NCI-H748 (cell line): ENCODE measurements around the gene SH3BP4.

ENCODE experiments used
- DNase-seq: peaks from one replicate; lab custom pipeline; 2025; ENCODE audit not compliant: unreplicated experiment; lab: John Stamatoyannopoulos, UW

SH3BP4 gene

DNA sequence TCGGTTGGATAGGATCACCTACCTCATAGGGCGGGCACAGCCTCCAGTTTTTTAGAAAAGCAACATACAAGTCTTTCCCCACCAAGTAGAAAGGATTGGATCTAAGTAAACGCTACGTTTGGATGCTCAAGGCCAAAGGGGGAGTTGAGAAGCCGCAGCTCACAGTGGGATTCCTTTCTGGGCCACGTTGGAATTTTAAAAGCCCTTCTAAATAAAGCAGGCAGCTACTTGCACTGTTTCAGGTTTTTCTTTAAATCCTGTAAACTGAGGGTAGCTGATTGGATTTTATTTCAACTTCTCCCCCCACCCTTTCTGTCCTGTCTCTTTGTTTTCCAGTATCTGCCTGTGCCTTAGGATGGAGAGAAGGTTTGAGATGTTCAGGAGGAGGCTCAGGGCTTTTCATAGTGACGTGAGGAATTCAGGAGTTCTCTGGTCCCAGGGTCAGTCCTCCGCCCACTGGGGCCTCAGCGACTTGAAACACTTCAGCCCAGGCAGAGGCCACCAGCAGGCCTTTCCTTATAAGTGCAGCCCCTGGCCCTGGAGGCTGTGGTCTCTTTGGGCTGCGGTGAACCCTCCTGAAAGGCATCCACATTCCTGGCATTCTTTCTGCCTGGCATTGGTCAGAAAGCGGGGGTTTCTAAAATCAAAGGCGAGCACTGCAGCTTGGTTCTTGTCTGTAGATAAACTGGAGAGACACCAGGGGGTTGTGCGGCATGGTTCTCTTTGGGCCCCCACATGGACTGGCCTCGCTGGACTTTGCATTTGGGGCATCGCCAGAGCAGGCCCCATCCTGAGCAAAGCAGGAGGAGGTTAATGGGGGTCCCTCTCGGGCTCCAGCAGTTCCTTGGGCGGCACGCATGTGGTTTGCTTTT, 44.5 kb downstream of the SH3BP4 start:
- no peak for DNase-seq

- no peak for DNase-seq
These were observed 45.1 kb downstream of the SH3BP4 start for GRCh38 chr2:234996941-234997270.

GRCh38 chr2:234997389-234997788, 45.6 kb downstream of the SH3BP4 start:
- DNase-seq: no peak

DNA sequence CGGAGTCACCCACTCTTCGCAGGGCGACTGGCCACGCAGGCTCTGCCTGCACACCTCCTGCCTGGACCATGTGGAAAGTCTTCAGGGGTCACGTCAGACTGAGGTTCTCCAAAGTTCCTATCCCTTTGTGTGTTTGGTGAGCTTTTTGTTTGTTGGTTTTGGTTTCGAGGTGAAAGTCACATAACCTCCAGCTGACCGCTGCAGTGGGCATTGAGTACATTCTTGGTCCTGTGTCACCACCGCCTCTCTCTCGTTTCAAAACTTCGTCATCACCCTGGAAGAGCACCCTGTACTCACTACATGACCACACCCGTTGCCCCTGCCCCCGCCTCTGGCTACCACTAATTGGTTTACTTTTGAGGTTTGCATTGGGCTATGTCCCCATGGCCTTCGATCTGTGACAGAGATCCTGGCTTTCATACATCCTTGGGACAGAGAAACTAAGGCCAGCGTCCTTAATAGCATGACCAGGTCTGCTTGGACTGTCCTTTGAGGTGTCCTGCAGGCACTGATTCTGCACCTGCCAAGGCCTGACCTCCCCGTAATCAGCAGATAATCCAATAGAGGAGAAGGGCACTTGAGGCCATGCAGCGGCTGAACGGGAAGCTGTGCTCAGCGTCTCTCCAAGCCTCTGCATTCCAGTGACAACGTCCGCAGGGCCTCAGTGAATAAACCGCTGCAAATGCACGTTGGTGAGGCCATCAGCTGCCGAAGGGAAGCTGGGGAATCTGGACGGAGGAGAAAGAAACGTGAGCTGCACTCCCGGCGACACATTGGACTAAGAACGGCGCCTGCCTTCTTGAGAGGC, 46.8 kb downstream of the SH3BP4 start:
- no peak for DNase-seq

- DNase-seq: no peak
These were observed 48.1 kb downstream of the SH3BP4 start for GRCh38 chr2:234999740-235000425.

DNA sequence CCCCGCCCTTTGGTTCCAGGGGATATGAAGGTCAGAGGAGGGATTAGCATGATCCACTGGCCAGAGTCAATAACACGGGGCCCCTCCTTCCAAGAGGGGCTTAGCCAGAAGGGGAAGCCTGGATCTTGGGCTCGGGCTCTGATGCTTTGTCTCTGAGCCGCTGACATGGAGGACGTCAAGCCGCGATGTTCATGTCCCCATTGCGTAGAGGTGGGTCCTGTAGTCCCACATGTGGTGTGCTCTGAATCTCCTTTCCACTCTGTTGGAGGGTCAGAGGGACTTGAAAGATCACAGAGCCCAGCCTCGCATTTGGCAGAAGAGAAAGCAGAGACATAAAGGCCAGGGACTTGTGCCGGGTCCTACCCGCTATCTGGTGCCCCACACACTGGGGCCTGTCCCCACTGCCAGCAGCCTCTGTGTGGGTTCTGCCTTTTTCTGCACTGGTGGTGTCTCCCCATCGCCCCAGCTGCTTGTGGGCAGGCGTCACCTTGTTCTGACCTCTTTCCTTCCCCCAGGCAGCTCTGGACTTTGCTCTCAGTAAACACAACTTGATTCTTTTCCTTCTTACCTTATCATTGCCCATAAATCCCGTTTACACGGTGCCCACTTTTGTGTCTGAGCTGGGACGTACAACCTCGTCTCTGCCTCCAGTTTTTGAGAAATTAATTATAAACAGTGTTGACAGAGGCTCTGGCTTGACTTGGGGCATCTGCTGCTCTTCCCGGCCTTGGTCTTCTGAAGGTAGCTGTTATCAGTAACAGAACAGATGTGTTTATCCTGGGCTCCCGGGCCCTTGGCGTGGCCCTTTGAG, 48.8 kb downstream of the SH3BP4 start:
- DNase-seq: no peak

DNA sequence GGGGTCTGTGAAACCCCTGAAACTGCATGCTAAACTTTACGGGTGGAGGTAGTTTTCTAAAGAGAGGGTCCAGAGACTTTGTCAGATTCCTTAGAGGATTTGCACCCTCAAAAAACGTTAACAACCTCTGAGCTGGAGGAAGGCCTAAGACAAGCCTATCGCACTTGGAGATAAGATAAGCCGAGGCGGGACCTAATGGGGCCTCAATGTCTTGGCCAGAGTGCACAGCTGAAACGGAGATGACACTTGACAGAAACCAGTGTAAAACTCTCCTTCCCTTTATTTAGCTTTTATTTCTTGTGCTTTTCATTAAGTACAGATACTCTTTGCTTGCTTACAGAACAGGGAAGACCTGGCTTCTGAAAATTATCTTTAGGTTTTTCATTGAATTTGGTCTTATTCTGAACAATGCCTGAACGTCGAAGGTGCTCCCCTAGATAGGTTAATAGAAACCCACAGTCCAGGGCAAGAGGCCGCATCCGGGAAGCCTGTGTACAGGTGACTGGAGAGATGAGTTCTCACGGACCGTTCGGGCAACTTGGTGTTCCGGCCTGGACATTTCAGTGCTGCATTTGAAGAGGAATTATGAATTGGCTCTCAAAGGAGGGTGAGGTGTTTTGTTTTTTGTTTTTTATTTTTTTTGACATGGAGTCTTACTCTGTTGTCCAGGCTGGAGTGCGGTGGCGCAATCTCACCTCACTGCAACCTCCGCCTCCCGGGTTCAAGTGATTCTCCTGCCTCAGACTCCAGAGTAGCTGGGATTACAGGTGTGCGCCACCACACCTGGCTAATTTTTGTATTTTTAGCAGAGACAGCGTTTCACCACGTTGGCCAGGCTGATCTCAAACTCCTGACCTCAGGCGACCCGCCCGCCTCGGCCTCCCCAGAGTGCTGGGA, 49.7 kb downstream of the SH3BP4 start:
- no peak for DNase-seq

- no peak for DNase-seq
These were observed 50.6 kb downstream of the SH3BP4 start for GRCh38 chr2:235002198-235003095.

GRCh38 chr2:235003096-235003775, 51.4 kb downstream of the SH3BP4 start:
- no peak for DNase-seq

- no peak for DNase-seq
These were observed 52.6 kb downstream of the SH3BP4 start for GRCh38 chr2:235004329-235004903.

DNA sequence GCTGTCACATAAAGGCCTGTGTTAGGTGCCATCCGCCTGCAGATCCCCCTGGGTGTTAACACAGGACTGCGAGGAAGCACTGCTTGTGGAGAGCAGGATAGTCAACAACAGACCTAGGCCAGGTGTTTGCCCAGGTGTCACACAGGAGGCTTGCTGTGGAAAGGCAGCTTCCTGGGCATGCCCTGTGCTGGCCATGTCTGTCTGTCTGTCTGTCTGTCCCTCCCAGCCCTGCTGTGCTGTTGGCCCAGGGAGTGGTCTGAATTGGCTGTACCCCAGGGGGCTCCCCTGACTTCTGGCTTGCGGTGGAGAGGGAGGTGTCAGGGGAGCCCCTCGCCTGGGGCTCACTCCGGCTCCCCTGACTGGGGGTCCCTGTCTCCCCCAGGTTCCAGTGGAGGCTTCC, 53.2 kb downstream of the SH3BP4 start:
- peak; percentile 40 for DNase-seq

DNA sequence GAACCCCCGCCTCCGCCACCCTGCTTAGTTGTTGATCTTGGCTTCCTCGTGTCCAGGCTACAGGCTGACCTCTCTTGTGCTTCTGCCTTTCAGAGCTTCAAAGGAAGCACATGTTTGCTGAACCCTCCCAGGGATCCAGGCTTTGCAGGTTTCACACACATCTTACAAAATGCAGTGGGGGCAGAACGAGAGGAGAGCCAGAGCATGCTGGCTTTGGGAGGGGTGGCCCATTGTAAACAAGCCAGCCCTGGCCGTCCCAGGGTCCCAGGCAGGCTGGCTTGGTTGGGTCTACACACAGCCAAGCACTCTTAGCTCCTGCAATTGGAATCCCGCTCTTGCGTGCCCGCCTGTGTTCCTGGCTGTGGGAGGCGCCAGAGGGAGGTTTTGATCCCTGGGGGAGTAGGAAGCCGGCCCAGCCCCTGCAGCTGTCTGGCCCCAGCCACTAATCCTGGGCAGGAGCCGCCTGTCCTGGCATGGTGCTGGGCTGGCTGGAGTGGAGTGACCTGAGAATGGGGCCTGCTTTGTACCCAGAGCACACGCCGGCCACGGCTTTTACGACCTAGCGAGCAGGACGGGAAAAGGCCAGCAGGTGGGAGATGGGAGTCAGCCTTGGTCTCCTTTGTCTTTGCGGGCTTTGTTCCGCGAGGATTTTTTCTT, 53.9 kb downstream of the SH3BP4 start:
- peak; percentile 79 for DNase-seq

DNA sequence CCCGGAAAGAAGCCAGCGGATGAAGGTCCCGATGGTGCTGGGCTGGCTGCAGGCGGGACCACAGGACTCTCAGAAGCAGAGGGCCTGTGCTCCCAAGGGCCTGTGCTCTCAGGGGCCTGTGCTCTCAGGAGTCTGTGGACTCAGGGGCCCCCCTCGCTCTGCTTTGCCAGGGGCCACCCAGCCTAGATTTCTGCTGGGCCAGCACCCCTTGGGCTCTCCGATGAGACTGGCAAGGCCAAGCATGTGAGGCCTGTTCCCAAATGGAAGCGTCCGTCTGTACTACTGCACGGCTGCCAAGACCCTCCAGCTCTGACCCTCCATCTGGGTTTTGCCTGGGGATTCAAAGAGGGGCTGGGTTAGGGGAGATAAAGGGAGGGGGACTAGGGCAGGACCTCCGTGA, 54.6 kb downstream of the SH3BP4 start:
- DNase-seq: no peak

GRCh38 chr2:235006986-235007385, 55.2 kb downstream of the SH3BP4 start:
- DNase-seq: no peak

DNA sequence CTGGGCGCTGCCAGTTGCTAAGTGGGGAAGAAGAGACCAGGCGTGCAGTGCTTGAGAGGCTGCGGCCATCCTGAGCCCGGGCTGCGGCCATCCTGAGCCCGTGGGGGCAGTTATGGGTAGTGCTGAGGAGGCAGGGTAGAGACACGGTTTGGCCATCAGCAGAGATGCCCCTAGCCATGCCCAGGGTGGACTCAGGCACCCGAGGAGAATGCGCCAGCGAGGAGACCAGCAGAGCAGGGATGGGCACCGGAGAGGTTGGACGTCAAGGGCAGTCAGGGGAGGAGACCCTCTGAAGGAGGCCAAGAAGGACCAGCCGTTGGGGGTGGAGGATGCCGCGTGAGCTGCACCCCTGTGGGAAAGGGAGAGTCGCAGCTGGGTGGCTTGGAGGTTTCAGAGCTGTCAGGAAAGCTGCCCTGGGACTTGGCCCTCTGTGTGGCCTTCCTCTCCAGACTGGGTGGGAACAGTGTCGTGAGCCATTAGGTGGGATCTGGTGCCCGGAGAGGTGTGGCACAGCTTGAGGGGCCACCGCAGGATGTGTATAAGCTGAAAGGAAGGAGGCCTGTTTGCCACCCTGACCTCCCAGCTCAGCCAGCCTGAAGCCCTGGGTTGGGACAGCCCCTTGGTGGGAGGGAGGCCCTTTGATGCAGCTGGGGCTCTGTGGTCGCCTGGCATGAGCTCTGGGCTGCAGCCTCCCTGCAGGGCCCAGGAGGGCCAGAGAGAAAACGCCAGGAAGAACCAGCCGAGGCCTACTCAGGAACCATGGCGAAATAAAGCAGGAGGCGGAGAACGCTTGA, 56.0 kb downstream of the SH3BP4 start:
- no peak for DNase-seq

GRCh38 chr2:235008584-235009044, 56.8 kb downstream of the SH3BP4 start:
- peak; percentile 80 for DNase-seq

DNA sequence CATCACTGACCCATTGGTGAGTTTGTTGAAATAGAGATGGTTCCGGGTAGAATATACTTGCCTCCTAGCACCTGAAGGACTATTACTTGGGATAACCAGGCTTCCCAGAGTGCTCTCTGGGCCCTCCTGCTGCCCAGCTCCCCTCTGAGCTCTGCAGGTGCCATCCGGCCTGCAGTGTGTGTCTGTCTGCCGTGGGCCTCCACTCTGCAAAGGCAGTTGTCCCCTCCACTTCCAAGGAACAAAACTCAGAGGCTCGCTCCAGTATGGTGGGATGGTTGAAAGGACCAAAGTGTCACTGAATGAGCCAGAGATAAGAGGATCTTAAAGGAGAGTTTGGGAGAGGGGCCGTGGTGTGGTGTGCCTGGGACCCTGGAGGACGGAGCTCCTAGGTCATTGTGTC, 57.3 kb downstream of the SH3BP4 start:
- DNase-seq: no peak
